ENCODE data around the gene CEP72. TPM values are rescaled to one million over a fixed set of nuclear protein-coding genes. Genes with fewer than 3 reads are reported as not detected.
"Not testable (repeated sequence)": the region's sequence is repeated elsewhere in the genome, so short reads cannot be mapped to it uniquely, and the experiment has no call there.

Gene CEP72
- total RNA-seq, 1 experiment from 2014 or later, result 17.3 TPM

DNA sequence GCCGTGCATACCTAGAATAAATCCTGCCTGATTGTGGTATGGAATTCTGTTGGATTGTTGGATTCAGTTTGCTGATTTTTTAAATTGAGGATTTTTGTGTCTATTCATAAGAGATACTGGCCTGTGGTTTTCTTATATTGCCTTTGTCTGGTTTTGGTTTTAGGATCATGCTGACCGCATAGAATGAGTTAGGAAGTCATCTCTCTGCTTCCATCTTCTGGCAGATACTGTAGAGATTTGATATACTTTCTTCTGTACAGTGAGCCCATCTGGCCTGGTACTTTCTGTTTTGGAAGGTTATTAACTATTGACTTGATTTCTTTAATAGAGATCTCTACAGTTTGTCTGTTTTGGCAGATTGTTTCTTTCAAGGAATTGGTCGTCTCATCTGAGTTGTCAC is 14.7 kb downstream of the CEP72 start:
- H3K36me3 ChIP-seq (ENCODE audit: low read depth, low read length), result peaks cover 28% of the 10 kb centered on the region
- ChIA-PET POLR2A (ENCODE audit: unreplicated experiment) (no interaction called here), CTCF (no interaction called here)

GRCh38 chr5:627840-628239 is 15.7 kb downstream of the CEP72 start:
- no TSS peak for BruUV-seq (replicated peaks)
- H3F3A ChIP-seq (ENCODE audit: low read length, unreplicated experiment), result no peaks in the 10 kb centered on the region
- no peaks in the 10 kb centered on the region for H3K79me2 ChIP-seq (ENCODE audit: low read length)
- POLR2A ChIA-PET (ENCODE audit: unreplicated experiment), result no interaction called here
- no peaks in the 10 kb centered on the region for H3K9me3 ChIP-seq (ENCODE audit: low read length)
- H3K36me3 ChIP-seq (ENCODE audit: low read depth, low read length), result peaks cover 25% of the 10 kb centered on the region
- H3K4me1 ChIP-seq (ENCODE audit: insufficient read depth, low read length), result no peaks in the 10 kb centered on the region
- H3K27ac ChIP-seq (ENCODE audit: low read length), result no peak overlapping the region
- no peak overlapping the region for H2AFZ ChIP-seq (ENCODE audit: low read length)
- intact Hi-C loops (cut with micrococcal nuclease), result no loop called here
- H3K9ac ChIP-seq (ENCODE audit: low read length), result no peak overlapping the region
- no peak overlapping the region for H3K4me3 ChIP-seq (ENCODE audit: low read length)
- no peaks in the 10 kb centered on the region for H3K9me2 ChIP-seq (replicated peaks; ENCODE audit: low read length)
- ATAC-seq (no peak), DNase-seq (no peak)
- CTCF ChIA-PET, result no interaction called here
- no peaks in the 10 kb centered on the region for H4K20me1 ChIP-seq (ENCODE audit: low read length)
- H3K27me3 ChIP-seq (ENCODE audit: low read length), result no peaks in the 10 kb centered on the region
- H3K4me2 ChIP-seq (ENCODE audit: low read length), result no peak overlapping the region
- TF ChIP-seq EZH2 (IDR thresholded peaks at IDR 0.05; ENCODE audit: low read length, unreplicated experiment) (no peak), CTCF (conservative IDR thresholded peaks at IDR 0.05; ENCODE audit: low read depth, low read length) (no peak)

More for the DNA sequence above, 14.7 kb downstream of the CEP72 start:
- no TSS peak for BruUV-seq (replicated peaks)
- no peaks in the 10 kb centered on the region for H3K9me3 ChIP-seq (ENCODE audit: low read length)
- no peaks in the 10 kb centered on the region for H3F3A ChIP-seq (ENCODE audit: low read length, unreplicated experiment)
- H2AFZ ChIP-seq (ENCODE audit: low read length), result no peak overlapping the region
- no peak for ATAC-seq
- H3K9me2 ChIP-seq (replicated peaks; ENCODE audit: low read length), result no peaks in the 10 kb centered on the region
- H4K20me1 ChIP-seq (ENCODE audit: low read length), result no peaks in the 10 kb centered on the region
- no peak overlapping the region for H3K4me3 ChIP-seq (ENCODE audit: low read length)
- no peak overlapping the region for H3K27ac ChIP-seq (ENCODE audit: low read length)
- H3K4me1 ChIP-seq (ENCODE audit: insufficient read depth, low read length), result no peaks in the 10 kb centered on the region
- H3K9ac ChIP-seq (ENCODE audit: low read length), result no peak overlapping the region
- no peaks in the 10 kb centered on the region for H3K27me3 ChIP-seq (ENCODE audit: low read length)
- H3K4me2 ChIP-seq (ENCODE audit: low read length), result no peak overlapping the region
- TF ChIP-seq EZH2phosphoT487 (IDR thresholded peaks at IDR 0.05; ENCODE audit: borderline replicate concordance, low read length), result no peak
- no peak for TF ChIP-seq CTCF (conservative IDR thresholded peaks at IDR 0.05; ENCODE audit: low read depth, low read length)
- no peak for TF ChIP-seq EZH2 (IDR thresholded peaks at IDR 0.05; ENCODE audit: low read length, unreplicated experiment)
- intact Hi-C loops (cut with micrococcal nuclease), result no loop called here
- H3K79me2 ChIP-seq (ENCODE audit: low read length), result no peaks in the 10 kb centered on the region
- DNase-seq, result no peak

GRCh38 chr5:628351-629205 is 16.4 kb downstream of the CEP72 start:
- H3K4me3 ChIP-seq (ENCODE audit: low read length); POLR2A ChIA-PET (ENCODE audit: unreplicated experiment); H3K9ac ChIP-seq (ENCODE audit: low read length); H2AFZ ChIP-seq (ENCODE audit: low read length); H3K9me3 ChIP-seq (ENCODE audit: low read length); DNase-seq; H3F3A ChIP-seq (ENCODE audit: low read length, unreplicated experiment); H3K27me3 ChIP-seq (ENCODE audit: low read length); H3K4me1 ChIP-seq (ENCODE audit: insufficient read depth, low read length); H3K9me2 ChIP-seq (replicated peaks; ENCODE audit: low read length); CTCF ChIA-PET; H4K20me1 ChIP-seq (ENCODE audit: low read length); H3K27ac ChIP-seq (ENCODE audit: low read length); H3K79me2 ChIP-seq (ENCODE audit: low read length); ATAC-seq; H3K4me2 ChIP-seq (ENCODE audit: low read length); intact Hi-C loops (cut with micrococcal nuclease); BruUV-seq (replicated peaks): not testable (repeated sequence)
- H3K36me3 ChIP-seq (ENCODE audit: low read depth, low read length), result peaks cover 25% of the 10 kb centered on the region
